GM21526 (cell line): ENCODE data around the gene MAGEA9.
"Not testable (repeated sequence)": the region's sequence is repeated elsewhere in the genome, so short reads cannot be mapped to it uniquely, and the experiment has no call there.

ENCODE experiments used
- ATAC-seq: cut with Tn5 transposase; IDR thresholded peaks from one replicate; pipeline ENCODE4 v1.9.1; 2021; ENCODE audit warnings: moderate library complexity; ENCODE audit not compliant: unreplicated experiment, low FRiP score

MAGEA9 gene

GRCh38 chrX:149804102-149804501 is 22.4 kb downstream of the MAGEA9 start:
- no peak for ATAC-seq

DNA sequence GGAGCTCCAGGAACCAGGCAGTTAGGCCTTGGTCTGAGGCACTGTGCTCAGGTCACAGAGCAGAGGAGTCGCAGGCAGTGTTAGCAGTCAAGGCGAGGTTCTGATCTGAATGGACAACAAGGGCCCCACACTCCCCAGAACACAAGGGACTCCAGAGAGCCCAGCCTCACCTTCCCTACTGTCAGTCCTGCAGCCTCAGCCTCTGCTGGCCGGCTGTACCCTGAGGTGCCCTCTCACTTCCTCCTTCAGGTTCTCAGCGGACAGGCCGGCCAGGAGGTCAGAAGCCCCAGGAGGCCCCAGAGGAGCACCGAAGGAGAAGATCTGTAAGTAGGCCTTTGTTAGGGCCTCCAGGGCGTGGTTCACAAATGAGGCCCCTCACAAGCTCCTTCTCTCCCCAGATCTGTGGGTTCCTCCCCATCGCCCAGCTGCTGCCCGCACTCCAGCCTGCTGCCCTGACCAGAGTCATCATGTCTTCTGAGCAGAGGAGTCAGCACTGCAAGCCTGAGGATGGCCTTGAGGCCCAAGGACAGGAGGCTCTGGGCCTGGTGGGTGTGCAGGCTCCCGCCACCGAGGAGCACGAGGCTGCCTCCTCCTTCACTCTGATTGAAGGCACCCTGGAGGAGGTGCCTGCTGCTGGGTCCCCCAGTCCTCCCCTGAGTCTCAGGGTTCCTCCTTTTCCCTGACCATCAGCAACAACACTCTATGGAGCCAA is 26.2 kb downstream of the MAGEA9 start:
- no peak for ATAC-seq

DNA sequence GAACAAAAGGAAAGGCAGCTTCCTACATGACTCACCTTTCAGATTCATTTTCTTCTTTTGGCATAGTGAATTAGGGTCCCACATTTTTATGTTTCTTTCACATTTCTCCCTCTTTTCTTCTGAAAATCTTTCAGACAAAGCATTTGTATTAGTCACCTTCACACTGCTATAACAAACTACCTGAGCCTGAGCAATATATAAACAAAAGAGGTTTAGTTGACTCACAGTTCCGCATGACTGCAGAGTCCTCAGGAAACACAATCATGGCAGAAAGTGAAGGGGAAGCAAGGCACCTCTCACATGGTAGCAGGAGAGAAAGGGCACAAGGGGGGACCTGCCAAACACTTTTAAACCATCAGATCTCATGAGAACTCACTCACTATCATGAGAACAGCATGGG is 36.9 kb downstream of the MAGEA9 start:
- no peak for ATAC-seq

DNA sequence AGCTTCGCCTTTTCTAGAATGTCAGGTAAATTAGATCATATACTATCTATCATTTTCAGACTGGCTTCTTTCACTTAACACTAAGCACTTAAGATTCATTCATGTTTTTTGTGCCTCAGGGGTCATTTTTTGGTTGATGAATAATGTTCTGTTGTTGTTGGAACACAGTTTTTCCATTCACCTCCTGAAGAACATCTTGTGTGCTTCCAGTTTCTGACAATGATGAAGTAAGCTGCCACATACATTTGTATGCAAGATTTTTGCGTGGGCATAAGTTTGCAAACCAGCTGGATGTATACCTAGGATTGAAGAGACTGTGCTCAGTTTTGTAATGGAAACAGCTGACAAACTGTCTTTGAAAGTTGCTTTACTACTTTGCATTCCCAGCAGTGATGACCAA is 37.6 kb downstream of the MAGEA9 start:
- no peak for ATAC-seq

GRCh38 chrX:149825424-149825823 is 43.7 kb downstream of the MAGEA9 start:
- no peak for ATAC-seq

DNA sequence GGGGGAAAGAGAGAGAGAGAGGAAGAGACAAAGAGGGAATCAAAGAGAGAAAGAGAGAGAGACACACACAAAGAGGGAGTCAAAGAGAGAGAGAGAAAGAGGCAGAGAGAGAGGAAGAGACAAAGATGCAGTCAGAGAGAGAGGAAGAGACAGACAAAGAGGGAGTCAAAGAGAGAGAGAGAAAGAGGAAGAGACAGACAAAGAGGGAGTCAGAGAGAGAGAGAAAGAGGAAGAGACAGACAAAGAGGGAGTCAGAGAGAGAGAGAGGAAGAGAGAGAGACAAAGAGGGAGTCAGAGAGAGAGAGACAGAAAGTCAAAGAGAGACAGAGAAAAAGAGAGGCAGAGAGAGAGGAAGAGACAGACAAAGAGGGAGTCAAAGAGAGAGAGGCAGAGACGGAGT is 45.5 kb downstream of the MAGEA9 start:
- no peak for ATAC-seq

DNA sequence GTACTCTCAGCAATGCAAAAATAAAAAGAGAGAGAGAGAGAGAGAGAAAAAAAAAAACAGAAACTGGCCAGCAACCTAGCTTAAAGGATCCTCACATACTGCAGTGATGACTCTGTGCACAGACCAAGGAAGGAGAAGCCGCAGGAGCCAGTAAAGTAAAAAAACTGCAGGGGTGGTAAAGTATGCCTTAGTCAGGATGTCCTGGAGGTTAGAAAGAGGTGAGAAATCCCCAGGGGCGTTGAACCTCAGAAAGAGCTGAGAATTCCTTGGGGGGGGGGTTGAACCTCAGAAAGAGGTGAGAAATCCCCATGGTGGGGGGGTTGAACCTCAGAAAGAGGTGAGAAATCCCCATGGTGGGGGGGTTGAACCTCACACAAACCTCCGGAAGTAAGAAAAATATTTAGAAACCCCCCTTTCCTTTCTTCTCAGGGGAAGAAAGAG is 48.0 kb downstream of the MAGEA9 start:
- no peak for ATAC-seq

- no peak for ATAC-seq
These were observed 48.6 kb downstream of the MAGEA9 start for GRCh38 chrX:149830192-149830873.

GRCh38 chrX:149831473-149831872 is 49.7 kb downstream of the MAGEA9 start:
- ATAC-seq, result no peak

DNA sequence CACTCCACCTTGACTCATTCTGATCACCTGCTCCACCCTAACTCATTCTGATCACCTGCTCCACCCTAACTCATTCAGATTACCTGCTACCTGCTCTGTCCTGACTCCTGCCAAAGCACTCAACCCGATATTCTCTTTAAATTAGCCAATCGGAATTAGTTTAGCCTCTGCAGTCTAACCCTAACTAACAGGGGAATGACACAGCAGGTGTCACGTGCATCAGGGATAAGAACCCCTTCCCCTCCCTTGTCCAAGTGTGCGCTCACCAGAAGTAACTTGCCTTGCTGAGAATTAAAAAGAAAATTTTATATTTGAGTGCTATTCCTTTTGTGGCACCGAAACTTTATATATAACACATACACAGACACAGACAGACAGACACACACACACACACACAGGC is 55.0 kb downstream of the MAGEA9 start:
- not testable (repeated sequence) for ATAC-seq

- ATAC-seq, result no peak
These were observed 55.4 kb downstream of the MAGEA9 start for GRCh38 chrX:149837167-149837566.
